ENCODE data around the gene PIP4K2A.
"Not testable (repeated sequence)": the region's sequence is repeated elsewhere in the genome, so short reads cannot be mapped to it uniquely, and the experiment has no call there.

Gene PIP4K2A

DNA sequence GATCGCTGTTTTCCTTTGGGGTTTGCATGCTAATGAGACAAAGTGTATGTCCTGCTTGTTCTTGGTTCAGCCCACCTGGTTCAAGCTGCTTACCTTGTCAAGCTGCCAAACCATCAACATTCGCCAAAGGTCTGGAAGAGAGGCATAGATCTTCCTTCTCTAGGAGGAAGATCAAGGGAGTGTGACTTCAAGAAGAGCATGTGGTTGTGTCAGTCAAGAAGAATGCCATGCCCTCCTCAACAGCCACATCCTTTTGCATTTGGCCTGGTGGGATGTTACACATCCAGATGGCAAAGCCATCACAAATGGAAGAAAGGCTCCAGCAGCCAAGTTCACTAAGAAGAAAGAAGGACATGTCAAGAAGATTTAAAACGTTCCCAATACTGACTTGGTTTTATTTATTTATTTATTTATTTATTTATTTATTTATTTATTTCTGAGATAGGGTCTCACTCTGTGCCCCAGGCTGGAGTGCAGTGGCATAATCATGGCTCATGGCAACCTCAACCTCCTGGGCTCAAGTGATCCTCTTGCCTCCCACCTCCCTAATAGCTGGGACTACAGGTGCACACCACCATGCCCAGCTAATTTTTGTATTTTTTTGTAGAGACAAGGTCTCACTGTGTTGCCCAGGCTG is 5.1 kb upstream of the PIP4K2A start:
- DNase-seq (ENCODE audit: low spot score), result no peak

DNA sequence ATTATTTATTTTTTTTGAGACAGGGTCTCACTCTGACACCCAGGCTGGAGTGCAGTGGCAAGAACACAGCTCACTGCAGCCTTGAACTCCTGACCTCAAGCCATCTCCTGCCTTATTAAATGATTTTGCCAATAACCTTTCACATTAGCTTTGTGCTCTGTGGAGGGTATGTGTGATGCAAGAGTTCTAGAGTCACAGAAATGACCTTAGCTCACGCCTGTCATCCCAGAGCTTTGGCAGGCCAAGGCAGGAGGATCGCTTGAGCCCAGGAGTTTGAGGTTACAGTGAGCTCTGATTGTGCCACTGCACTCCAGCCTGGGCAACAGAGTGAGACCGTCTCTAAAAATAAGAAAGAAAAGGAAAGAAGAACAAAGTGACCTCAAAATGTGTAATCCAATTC is 4.3 kb upstream of the PIP4K2A start:
- not testable (repeated sequence) for DNase-seq (ENCODE audit: low spot score)

DNA sequence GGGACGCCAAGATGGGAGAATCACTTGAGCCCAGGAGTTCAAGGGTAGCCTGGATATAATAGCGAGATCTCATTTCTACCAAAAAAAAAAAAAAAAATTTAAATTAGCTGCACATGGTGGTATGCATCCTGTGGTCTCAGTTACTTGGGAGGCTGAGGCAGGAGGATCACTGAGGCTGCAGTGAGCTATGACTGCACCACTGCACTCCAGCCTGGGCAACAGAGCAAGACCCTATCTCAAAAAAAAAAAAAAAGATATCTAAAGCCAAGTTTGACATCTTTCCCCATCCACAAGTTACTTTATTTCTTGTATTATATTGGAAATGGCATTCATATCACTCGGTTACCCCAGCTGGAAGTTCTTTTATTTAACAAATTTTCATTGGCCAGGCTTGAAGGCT is 3.4 kb upstream of the PIP4K2A start:
- DNase-seq (ENCODE audit: low spot score), result no peak

DNA sequence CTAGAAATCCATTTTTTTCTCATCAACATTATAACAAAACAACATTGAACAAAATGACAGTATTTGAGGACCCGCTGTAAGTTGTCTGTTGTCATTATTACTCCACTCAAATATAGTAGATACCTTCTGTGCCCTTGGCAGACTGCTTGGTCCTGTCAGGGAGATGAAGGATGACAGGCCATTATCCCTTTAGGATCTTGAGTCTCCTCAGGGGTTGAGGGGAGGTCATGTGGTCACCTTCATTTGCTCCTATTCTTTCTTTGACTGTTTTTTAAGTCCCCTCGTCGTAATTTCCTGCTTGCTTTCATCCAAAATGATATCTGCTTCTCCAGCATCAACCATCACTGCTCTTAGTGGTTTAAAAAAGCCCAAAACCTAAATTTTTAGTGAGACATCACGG is 2.6 kb upstream of the PIP4K2A start:
- DNase-seq (ENCODE audit: low spot score), result no peak

DNA sequence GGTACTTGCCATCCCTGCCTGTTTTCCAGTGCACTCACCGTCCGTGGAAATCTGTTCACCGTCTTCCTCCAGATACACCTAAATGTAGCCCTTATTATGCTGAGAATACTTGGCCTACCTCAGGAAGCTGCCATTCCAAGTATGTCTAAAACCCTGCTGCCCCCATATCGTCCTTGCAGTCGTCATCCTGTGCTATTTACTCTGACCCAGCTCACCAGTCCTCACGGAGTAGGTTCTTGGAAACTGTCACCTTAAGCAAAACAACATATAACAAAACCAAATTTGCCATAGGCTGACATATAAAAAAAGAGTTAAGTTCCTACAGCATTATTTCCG is 880 bp upstream of the PIP4K2A start:
- peak; percentile 37 for DNase-seq (ENCODE audit: low spot score)

DNA sequence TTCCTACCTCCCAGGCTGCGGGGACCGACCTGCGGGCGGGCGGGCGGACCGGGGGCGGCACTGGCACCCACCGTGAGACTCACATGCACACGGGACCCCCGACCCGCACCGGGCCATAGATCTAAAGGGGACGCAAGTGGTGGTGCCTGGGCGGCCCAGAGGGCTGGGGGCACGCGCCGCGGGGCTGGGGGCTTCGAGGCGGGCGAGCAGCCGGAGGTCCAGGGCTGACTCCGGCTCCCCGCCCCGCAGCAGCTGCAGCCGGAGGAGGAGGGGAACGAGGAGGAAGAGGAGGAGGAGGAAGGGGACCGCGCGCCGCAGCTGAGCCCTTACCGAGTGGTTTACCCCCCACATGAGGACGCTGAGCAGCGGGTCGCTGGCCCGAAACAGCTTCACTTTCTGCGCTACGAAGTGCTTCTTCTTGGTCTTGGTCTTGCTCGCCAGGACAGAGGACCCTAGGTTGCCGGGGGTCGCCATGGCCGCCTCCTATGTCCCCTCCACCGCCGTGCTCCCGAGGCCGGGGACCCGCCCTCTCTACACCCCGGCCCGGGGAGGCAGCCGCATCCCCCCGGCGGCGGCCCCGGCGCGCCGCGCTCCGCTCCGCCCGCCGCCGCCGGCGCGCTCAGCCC is 412 bp downstream of the PIP4K2A start:
- DNase-seq (ENCODE audit: low spot score), result peak; percentile 51

DNA sequence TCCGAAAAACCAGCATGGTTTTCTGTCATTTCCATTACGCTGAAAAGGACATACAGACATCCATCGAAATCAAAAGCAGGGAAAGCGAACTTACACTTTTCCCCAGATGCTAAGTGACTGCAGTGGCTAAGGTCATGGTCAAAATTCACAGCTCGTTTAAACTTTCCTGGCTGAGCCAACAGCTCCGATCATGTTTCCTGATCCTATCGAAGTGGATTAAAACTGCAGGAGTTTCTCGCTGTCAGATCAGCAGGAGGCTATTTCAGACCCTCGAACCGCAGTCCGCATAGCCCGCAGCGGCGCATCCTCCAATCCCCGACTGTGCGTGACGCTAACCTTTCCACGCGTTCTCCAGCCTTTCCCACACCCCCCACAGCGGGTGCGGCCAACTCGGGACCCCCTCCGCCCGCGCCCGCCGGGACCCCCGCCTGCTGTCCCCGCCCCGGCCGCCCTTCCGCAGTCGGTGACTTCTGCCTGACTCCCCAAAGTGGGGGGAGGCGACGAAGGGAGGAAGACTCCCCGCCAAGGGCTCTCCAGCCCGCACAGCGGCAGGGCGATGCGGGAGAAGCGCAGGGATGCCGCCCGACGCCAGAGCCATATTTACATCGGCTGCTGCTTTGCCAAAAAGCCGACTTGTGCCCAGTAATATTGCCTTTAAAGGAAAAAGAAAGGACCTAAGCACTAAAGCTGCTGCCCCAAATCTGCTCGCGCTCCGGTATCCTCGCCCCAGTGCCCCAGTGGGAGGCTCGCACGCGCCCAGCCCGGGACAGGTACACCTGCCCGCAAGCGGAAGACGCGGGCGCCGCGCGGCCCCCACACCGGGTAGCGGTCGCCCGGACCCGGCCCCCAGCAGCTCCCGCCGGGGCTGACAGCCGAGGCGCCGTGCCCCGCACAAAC is 1.2 kb downstream of the PIP4K2A start:
- peak; percentile 57 for DNase-seq (ENCODE audit: low spot score)

DNA sequence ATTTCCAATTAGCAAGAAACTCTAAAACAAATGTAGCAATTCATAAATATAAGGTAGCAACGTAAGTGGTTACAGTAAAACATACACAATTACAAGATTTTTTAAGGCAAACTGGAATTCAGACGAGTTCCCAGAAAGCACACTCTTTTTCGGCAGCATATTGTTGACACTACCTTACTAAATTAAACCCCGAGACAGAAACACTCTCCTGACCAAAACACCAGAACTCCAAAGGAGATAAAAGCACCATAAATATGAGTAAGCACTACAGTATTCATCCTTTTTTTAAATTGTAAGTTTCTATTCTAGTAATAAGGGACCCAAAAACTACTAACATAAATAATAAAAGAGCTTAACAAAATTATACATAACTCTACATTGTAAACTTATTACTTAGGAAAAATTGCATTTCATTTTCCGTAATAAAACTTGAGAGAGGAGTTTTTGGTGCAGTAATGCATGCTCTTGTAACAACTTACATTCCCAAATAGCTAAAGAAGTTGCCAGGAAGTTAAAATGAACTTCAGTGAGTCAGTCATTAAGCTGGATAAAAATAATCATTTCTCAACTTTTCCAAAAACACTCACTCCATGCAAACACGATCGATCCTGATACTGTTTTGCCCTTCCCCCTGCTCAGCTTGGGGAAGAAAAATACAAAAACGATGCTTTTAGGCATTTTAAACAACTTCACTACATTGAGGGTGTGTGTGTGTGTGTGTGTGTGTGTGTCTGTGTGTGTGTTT is 2.0 kb downstream of the PIP4K2A start:
- DNase-seq (ENCODE audit: low spot score), result no peak

DNA sequence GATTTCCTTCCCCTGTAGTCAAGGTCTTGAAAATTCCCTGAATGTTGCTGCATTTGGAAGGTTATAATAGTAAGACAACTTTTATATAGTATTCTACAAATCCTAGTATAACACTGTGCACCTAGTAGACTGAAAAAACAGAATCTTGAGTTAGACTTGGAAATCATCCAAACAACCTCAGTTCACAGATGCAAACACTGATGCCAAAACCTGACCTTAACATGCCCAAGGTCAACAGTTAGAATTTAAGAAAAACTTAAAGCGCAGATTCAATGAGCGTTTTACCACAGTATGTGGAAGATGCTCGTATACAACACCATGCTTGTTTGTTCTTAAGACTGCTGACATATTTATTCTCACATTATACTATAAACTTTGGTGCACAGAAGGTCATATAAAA is 3.0 kb downstream of the PIP4K2A start:
- DNase-seq (ENCODE audit: low spot score), result no peak

DNA sequence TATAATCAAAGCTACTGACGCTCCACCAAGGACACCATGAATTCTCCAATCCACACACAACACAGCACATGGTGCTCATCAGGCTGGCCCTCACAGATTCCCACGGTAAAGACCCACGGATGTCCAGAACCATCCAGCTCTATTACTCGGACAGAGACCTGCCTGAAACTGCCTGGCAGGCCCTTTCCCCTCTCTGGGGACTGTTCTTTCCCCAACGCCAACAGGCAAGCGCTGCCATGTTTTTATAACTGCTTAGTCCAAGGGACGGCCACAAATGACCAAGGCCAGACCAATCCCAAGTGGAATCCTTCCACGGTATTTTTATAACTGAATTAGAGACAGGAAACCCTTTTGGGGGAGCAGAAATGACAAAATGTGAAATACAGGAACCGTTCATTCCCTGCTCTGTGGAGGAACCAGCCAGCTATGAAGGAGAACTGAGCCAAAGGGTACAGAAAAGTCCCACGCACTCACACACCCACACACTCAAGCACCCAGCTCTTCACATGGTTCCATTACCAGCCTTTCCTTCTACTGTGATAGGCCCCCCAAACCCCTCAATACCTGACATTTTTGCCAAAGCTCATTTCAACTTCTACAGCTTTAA is 4.1 kb downstream of the PIP4K2A start:
- peak; percentile 30 for DNase-seq (ENCODE audit: low spot score)

DNA sequence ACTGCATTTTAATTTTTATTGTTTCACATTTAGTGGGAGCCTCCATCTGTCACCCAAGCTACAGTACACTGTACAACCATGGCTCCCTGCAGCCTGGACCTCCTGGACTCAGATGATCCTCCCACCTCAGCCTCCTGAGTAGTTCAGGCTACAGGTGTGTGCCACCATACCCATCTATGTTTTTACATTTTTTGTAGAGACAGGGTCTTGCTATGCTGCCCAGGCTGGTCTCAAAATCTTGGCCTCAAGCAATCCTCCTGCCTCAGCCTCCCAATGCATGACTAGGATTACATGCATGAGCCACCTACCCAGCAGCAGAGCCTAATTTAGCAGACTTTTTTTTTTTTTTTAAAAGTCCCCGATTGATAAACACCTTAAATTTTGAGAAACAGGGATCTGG is 5.6 kb downstream of the PIP4K2A start:
- DNase-seq (ENCODE audit: low spot score), result no peak

DNA sequence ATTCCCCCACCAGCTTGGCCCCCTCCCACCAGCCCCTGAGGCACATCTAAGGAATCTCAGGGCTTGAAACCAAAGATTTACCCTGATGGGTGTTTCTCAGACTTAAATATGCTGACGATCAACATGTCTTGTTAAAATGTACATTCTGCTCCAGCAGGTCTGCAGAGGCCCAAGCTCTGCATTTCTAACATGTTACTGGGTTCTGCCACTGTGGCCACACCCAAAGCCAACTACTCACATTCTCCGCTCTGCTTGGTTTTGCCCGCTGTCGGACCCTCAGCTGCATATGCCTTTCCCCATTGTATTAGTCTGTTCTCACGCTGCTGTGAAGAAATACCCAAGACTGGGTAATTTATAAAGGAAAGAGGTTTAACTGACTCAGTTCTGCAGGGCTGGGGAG is 8.9 kb downstream of the PIP4K2A start:
- no peak for DNase-seq (ENCODE audit: low spot score)

DNA sequence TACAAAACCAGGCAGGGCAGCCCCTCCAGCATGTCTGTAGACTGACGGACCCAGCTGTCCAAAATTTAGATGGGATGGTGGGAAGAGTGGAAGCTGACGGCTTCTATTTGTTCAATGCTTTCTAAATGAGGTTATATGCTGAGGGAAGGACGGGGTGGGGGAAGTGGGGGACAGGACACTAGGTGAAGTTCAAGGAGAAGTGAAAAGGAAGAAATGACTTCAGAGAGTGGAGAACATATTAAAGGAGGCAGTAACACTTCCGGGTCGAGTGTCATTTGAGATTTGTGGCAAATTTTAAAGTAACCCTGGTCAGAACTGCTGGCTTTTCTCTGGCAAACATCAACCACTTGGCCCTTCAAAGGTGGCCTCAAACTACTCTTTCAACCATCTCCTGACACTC is 9.4 kb downstream of the PIP4K2A start:
- no peak for DNase-seq (ENCODE audit: low spot score)

DNA sequence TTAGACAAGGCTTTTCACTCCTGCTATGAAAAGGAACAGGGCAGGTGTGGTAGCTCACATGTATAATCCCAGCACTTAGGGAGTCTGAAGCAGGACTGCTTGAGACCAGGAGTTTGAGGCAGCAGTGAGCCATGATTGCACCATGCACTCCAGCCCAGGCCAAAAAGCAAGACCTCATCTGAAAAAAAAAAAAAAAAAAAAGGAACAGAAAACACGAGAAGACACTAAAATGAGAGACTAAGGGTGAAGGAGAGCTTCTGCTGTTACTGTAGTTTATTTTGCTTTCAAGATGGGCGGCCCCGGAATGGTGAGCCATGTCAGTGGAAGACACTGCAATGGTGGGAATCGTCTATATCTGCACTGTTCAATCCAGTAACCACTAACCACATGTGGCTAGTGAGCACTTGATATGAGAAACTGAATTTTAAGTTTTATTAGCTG is 9.9 kb downstream of the PIP4K2A start:
- DNase-seq (ENCODE audit: low spot score), result no peak

DNA sequence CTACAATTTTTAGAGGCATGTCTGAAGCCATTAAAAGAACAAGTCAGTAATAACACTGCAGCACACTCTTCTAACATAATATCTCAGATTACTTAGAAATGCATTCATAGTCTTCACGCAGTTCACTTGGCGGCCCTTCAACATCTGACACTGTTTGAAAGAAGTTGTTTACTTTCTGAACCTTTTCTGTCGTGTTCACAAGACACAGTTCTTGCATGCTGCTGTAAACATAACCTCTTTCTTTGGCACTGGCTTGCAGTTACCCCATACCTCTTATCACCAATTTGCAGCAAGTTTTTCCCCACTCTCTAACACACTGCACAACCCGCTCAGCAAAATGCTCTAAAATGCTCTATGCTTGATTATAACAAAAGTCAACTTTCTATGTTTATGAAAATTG is 12.0 kb downstream of the PIP4K2A start:
- no peak for DNase-seq (ENCODE audit: low spot score)

DNA sequence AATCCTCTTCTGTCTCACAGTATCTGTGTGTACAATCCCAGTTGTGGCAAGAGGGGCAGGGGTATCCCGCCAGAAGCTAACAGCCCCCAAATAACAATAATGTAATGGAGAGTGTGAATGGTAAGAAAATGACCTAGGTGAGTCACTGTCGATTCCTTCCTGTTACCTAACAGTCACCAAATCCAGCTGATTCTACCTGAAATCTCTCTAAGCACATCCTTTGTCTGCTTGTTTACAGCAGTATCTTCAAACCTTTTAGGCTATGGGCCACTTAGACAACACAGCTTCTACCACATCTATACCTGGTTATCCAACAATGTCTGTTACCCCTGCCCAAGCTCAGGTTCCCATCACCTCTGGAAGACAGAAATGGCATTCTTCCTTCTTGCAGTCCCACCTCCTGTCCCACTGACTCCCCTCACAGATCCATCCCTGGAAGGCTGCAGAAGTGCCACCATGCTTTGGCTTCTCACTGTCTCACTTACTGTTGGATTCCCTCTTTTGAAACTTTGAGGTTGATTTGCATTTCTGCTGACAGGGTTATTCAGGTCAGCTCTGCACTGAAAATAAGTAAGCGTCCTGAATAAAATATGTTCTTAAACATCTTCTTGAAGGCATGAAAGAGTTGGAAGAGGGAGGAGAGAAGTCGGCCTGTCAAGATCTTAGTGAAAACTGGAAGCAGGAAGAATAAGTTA is 13.1 kb downstream of the PIP4K2A start:
- DNase-seq (ENCODE audit: low spot score), result no peak

DNA sequence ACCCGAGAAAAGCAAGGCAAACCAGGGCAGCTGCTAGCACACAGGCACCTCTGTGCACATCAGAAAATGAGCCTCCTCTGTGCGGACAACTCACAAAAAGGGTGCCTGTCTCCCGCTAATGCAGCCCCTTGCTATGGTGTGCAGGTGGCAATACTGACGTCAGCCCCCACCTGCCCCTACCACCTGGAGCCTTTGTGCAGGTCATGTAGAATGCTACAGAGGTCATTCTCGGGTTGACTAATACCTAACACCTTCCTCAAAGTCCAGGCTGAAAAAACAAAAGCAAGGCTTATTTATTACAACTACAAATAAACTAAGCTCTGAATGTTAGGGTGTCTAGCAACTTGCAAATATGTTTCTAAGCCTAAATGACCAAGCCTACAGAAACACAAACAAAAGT is 13.9 kb downstream of the PIP4K2A start:
- DNase-seq (ENCODE audit: low spot score), result no peak

DNA sequence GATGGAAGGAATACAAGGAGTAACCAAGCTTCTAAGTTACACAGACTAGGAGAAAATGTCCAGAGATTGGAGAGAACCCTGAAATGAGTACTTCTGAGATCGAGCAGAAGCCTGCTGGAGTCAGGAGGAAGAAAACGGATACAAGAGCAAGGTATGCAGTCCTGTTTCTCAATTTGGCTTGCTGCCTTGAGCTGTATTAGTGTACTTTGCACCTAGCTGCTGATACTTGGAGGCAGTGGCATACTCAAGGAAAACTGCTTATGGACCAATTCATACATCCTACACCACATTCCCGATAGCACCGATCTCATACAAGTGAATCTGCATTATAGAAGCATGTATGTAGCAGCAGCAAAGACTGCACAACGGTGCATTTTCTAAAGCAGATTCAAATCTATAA is 14.4 kb downstream of the PIP4K2A start:
- no peak for DNase-seq (ENCODE audit: low spot score)

DNA sequence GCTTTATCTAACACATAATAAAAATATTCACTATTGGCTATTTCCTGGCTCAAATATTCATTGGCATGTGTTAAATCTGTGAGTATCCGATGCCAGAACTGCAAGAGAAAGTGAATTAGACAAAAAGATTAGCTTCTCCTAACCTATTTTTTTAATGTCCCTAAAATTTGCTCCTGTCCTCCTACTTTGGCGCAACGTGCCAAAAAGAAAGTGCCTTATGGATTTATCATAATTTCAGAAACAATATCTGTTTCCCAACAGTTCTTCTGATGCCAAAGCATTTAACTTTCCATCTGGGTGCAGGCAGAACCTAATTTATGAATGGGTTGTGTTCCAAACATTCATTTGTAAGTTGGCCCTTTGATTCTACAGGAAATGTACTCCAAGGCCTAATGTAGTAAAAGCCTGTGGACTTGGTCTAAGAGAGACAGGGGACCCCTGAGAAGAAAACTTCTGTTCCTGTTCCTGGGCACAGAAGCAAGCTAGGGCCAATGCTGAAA is 15.4 kb downstream of the PIP4K2A start:
- no peak for DNase-seq (ENCODE audit: low spot score)

DNA sequence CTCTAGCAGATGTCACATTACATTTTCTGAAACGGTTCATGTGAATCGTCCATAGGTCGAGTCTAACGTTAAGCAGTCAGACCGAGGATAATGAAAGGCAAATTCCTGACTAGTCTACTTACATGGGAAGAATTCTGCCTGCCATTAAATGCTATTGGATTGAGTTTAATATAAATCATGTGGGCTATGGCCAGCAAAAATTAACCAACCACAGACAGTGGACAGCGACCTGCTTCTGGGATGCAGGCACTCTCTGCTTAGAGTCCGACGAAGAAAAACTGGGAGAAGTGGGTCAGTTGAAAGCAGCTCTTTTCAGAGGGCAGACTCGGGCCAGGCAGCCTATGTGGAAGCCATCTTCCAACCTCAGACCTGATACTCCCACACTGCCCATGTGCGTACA is 16.6 kb downstream of the PIP4K2A start:
- DNase-seq (ENCODE audit: low spot score), result no peak

DNA sequence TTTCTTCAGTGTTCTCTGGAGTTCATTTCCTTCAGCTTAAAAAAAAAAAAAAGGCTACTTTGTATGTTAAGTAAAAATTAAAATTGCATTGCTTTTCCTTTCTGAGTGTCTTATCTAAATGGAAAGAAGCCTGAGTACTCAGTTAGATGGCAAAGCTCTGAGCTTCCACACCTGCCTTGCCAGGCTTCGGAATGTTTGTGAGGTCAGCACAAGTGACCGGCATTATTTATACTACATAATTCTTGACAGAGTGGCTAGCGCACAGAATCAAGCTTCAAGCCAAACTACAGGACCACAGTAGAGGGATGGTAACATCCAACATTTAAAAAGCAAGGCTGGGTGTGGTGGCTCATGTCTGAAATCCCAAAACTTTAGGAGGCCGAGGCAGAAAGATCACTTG is 17.3 kb downstream of the PIP4K2A start:
- no peak for DNase-seq (ENCODE audit: low spot score)
